ENCODE measurements around the gene VCP. TPM values are rescaled to one million over a fixed set of nuclear protein-coding genes. Genes with fewer than 3 reads are reported as not detected.

The VCP gene
- total and polyA plus RNA-seq, 2 donors (not counting 1 experiment from before 2014, with no cell fraction given), result 93.0 to 178 TPM

GRCh38 chr9:35102465-35102768 lies 30.0 kb upstream of the VCP start:
- POLR2A ChIA-PET, result interaction anchor here (1.0 to 2.7 kb wide), 4 partner anchors 9 to 31 kb away, joined by 5 to 15 read pairs (median 12); partner anchors contain the start of genes ATOSB, FANCG and VCP
- 5% methylated on average over 10 of the region's 10 CpGs for WGBS (ENCODE audit: insufficient coverage)
- Histone ChIP-seq H4K20me1 (ENCODE audit: control insufficient read depth, insufficient read depth, low read length, poor library complexity, severe bottlenecking) (no peaks in the 10 kb centered on the region), H3K9me3 (ENCODE audit: control extremely low read depth in 1 of 3, control insufficient read depth in 2 of 3, insufficient read depth in 1 of 3, low read length in 2 of 3) (no peaks in the 10 kb centered on the region), H3K27ac (ENCODE audit: low read length in 2 of 2) (peak overlapping the region; percentile 86 to 96), H3K4me2 (replicated peaks; ENCODE audit: low read depth, low read length, poor library complexity, severe bottlenecking) (peak overlapping the region; percentile 84), H3K36me3 (replicated peaks in 1 of 2; ENCODE audit: control extremely low read depth in 1 of 2, control insufficient read depth in 1 of 2, extremely low read depth in 1 of 2, insufficient read depth in 2 of 2, low read length in 1 of 2) (peaks cover 0 to 26% of the 10 kb centered on the region in 2 experiments), H3K4me3 (ENCODE audit: control extremely low read depth in 1 of 5, extremely low read depth in 1 of 5, insufficient read depth in 1 of 5, low read depth in 2 of 5, low read length in 4 of 5) (peak overlapping the region; percentile 61 to 94 (median 88)), H3K9ac (ENCODE audit: low read length) (peak overlapping the region; percentile 86), H3K4me1 (ENCODE audit: control insufficient read depth in 2 of 2, insufficient read depth in 2 of 2, low read length in 2 of 2) (peaks cover 13 to 22% of the 10 kb centered on the region in 2 donors), H2AFZ (ENCODE audit: insufficient read depth, low read depth, low read length, poor library complexity, severe bottlenecking) (peak overlapping the region; percentile 86), H3K27me3 (replicated peaks in 1 of 4; ENCODE audit: control extremely low read depth in 1 of 4, control insufficient read depth in 3 of 4, insufficient read depth in 4 of 4, low read length in 3 of 4) (no peaks in the 10 kb centered on the region), H3K79me2 (ENCODE audit: control insufficient read depth, insufficient read depth, low read length) (peaks cover 16% of the 10 kb centered on the region)
- peaks cover 32% of the 10 kb centered on the region for H3K4me1 Mint-ChIP-seq
- no peaks in the 10 kb centered on the region for H3K9me3 Mint-ChIP-seq (ENCODE audit: insufficient read depth)
- CTCF ChIA-PET, result interaction anchor here (1.3 to 2.5 kb wide), 5 partner anchors 9 to 203 kb away, joined by 5 to 22 read pairs (median 9); partner anchors contain the start of genes ATOSB and FANCG
- ATAC-seq (ENCODE audit: low read depth), result no peak
- H3K27me3 Mint-ChIP-seq, result no peaks in the 10 kb centered on the region
- H3K27ac Mint-ChIP-seq, result peak overlapping the region; percentile 97
- DNase-seq, result no peak
- TF ChIP-seq CTCF (IDR thresholded peaks at IDR 0.05) (no peak), EZH2 (IDR thresholded peaks at IDR 0.05; ENCODE audit: borderline replicate concordance, insufficient read depth, low read depth, low read length, poor library complexity, severe bottlenecking) (no peak)
- H3K4me3 Mint-ChIP-seq, result peak overlapping the region; percentile 86
- intact Hi-C loops (cut with micrococcal nuclease), result loop anchor here (2.0 kb wide), 2 partner anchors 58 to 630 kb away; partner anchors contain the start of genes CREB3 and TLN1

- no peak for DNase-seq
- Histone ChIP-seq H3K27ac (ENCODE audit: low read length in 2 of 2) (no peak overlapping the region), H3K4me2 (replicated peaks; ENCODE audit: low read depth, low read length, poor library complexity, severe bottlenecking) (no peak overlapping the region), H3K27me3 (replicated peaks in 1 of 4; ENCODE audit: control extremely low read depth in 1 of 4, control insufficient read depth in 3 of 4, insufficient read depth in 4 of 4, low read length in 3 of 4) (no peaks in the 10 kb centered on the region), H3K4me3 (ENCODE audit: control extremely low read depth in 1 of 5, extremely low read depth in 1 of 5, insufficient read depth in 1 of 5, low read depth in 2 of 5, low read length in 4 of 5) (no peak overlapping the region), H3K36me3 (replicated peaks in 1 of 2; ENCODE audit: control extremely low read depth in 1 of 2, control insufficient read depth in 1 of 2, extremely low read depth in 1 of 2, insufficient read depth in 2 of 2, low read length in 1 of 2) (peaks cover 0 to 46% of the 10 kb centered on the region in 2 experiments), H2AFZ (ENCODE audit: insufficient read depth, low read depth, low read length, poor library complexity, severe bottlenecking) (no peak overlapping the region), H4K20me1 (ENCODE audit: control insufficient read depth, insufficient read depth, low read length, poor library complexity, severe bottlenecking) (no peaks in the 10 kb centered on the region), H3K9me3 (ENCODE audit: control extremely low read depth in 1 of 3, control insufficient read depth in 2 of 3, insufficient read depth in 1 of 3, low read length in 2 of 3) (no peaks in the 10 kb centered on the region), H3K9ac (ENCODE audit: low read length) (no peak overlapping the region), H3K4me1 (ENCODE audit: control insufficient read depth in 2 of 2, insufficient read depth in 2 of 2, low read length in 2 of 2) (peaks cover 15 to 29% of the 10 kb centered on the region in 2 donors), H3K79me2 (ENCODE audit: control insufficient read depth, insufficient read depth, low read length) (peaks cover 16% of the 10 kb centered on the region)
- WGBS (ENCODE audit: insufficient coverage), result 88% methylated on average over 2 of the region's 3 CpGs
- intact Hi-C loops (cut with micrococcal nuclease), result loop anchor here (5.0 kb wide), 1 partner anchor 720 kb away; the partner anchor contains the start of gene MYORG
- H3K27me3 Mint-ChIP-seq, result no peaks in the 10 kb centered on the region
- CTCF ChIA-PET, result interaction anchor here (0.8 to 4.1 kb wide), 7 partner anchors 13 to 379 kb away, joined by 3 to 61 read pairs (median 18); partner anchors contain the start of genes FANCG and VCP
- no peak for ATAC-seq (ENCODE audit: low read depth)
- H3K4me1 Mint-ChIP-seq, result peaks cover 46% of the 10 kb centered on the region
- peak overlapping the region; percentile 79 for H3K27ac Mint-ChIP-seq
- POLR2A ChIA-PET, result interaction anchor here (0.8 kb wide), 1 partner anchor 717 kb away, joined by 3 read pairs; no protein-coding TSS in a partner anchor
- peak overlapping the region; percentile 61 for H3K4me3 Mint-ChIP-seq
- no peaks in the 10 kb centered on the region for H3K9me3 Mint-ChIP-seq (ENCODE audit: insufficient read depth)
- no peak for TF ChIP-seq EZH2 (IDR thresholded peaks at IDR 0.05; ENCODE audit: borderline replicate concordance, insufficient read depth, low read depth, low read length, poor library complexity, severe bottlenecking)
- no peak for TF ChIP-seq CTCF (IDR thresholded peaks at IDR 0.05)
Measured at GRCh38 chr9:35097573-35097972, 25.1 kb upstream of the VCP start.
